NCI-H345 treated with DMSO at 0.1 percent for 48 hours (cell line): ENCODE measurements around the gene PHLPP1.
"Not testable (repeated sequence)": the region's sequence is repeated elsewhere in the genome, so short reads cannot be mapped to it uniquely, and the experiment has no call there.

ENCODE experiments used
- DNase-seq: peaks from one replicate; lab custom pipeline; 2025; ENCODE audit not compliant: unreplicated experiment; lab: John Stamatoyannopoulos, UW

Gene PHLPP1

DNA sequence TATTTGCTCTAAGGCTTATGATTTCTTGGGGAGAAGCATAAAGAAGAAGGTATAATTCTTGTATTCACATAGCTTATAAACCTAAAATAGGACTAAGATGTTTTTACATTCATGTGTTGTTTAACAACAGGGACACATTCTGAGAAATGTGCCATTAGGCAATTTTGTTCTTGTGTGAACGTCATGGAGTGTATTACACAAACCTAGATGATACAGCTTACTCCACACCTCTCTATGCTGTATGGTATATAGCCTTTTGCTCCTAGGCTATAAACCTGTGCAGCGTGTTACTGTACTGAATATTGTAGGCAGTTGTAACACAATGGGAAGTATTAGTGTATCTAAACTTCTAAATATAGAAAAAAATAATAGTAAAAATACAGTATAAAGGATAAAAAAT, 92.1 kb downstream of the PHLPP1 start:
- DNase-seq, result no peak

DNA sequence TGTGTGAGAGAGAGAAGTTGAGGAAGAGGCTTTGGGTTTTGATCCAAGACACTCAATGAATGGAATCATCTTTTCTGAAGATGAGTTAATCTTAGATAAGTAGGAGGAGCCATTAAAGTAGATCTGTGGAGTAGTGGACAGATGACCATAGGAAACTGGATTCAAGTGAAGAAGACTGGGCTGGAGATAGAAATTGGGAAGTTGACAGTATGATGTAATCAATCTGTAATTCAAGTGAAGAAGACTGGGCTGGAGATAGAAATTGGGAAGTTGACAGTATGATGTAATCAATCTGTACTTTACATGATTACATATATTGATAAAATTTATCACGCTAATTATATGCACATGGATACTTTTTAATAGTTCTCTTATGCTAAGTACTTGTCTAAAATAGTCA, 92.8 kb downstream of the PHLPP1 start:
- no peak for DNase-seq

DNA sequence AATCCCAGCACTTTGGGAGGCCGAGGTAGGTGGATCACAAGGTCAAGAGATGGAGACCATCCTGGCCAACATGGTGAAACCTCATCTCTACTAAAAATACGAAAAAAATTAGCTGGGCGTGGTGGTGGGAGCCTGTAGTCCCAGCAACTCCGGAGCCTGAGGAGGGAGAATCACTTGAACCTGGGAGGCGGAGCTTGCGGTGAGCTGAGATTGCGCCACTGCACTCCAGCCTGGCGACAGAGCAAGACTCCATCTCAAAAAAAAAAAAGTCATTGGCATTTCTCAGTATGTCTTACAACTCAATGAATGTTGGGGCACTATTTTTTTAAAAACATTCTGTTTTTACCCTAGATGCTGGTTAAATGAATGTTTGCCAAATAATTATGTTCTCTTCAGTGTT, 94.1 kb downstream of the PHLPP1 start:
- DNase-seq, result not testable (repeated sequence)

DNA sequence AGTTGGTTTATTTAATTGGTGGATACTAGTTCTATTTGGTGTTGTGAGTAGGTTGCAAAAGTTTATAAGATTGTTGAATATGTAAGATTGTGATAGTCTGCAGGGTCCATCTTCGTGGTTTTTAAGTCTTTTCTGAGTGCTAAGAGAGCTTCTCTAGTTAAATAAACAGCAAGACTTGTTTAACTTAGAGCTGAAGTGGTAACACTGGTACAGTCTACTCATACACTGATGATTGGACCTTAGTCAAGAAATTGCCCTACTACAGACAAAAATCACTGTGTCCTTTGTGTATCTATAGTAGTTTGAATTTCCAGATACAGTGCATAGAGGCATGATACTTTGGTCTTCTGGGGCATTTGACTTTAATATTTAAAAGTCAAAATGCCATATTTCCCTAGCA, 94.6 kb downstream of the PHLPP1 start:
- DNase-seq, result no peak

DNA sequence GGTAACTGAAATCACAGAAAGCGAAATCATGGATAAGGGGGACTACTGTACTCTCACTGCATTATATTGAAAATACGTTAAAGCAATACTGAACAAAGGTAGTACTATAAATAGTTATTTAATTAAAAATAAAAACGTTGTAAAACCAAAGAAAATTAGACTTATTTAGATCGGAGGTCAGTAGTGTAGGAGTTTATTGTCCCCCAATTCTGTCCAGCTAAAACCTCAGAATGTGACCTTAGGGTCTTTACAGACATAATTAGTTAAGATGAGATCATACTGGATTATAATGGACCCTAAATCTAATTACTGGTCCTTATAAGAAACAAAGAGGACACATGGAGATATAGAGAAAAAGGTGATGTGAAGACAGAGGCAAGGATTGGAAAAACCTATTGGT, 95.3 kb downstream of the PHLPP1 start:
- no peak for DNase-seq

DNA sequence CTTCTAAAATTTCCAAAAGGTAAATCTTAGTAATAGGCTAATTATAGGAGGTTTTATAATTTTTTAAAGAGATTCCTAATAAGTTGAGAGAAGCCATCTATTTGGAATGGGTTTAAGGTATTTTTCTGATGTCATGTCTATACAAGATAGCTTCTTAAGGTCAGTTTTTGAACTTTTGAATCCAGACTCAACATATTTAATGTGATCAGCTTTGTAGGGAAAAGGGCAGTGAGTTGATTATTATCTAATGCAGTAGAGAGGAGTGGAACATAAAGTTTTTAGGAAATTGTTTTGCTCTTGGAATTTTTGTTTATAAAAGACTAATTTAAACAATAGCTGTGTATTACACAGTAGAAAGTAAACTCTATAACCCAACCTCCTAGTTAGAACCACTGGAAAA, 96.3 kb downstream of the PHLPP1 start:
- DNase-seq, result no peak

DNA sequence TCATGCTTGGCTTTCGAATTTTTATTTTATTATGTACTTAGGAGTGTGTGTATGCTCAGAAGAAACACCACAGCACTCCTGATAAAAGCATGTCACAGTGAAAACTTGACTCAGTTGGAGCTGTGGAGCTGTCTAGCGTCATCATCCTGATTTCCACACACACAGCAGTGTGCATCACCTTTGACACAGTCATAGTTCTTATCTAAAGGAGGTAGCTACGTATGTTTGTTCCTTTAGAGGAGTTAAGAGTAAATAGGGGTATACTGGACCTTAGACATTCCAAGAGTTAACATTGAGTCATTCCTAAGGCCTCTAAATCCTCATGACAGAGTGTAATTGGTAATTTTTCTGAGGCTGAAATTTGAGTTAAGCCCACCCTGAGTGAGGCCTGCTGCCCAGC, 96.9 kb downstream of the PHLPP1 start:
- no peak for DNase-seq

DNA sequence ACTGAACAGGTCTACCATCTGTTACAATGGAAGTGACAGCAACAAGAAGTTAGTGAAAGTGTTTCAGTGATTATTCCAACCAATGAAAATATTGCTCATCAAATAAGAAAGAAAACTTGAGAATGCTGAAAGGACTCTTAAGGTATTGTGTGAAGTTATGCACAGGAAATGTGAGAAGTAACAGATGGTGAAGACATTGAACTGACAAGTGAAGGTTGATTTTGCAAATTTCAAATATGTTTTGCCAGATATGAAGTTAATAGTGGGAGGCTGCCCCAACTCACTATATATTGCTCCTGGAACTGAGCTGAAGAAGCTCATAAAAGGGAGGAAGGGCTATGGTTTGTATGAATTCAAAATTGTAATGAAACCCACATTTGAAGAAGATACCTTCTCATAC, 97.5 kb downstream of the PHLPP1 start:
- DNase-seq, result no peak

DNA sequence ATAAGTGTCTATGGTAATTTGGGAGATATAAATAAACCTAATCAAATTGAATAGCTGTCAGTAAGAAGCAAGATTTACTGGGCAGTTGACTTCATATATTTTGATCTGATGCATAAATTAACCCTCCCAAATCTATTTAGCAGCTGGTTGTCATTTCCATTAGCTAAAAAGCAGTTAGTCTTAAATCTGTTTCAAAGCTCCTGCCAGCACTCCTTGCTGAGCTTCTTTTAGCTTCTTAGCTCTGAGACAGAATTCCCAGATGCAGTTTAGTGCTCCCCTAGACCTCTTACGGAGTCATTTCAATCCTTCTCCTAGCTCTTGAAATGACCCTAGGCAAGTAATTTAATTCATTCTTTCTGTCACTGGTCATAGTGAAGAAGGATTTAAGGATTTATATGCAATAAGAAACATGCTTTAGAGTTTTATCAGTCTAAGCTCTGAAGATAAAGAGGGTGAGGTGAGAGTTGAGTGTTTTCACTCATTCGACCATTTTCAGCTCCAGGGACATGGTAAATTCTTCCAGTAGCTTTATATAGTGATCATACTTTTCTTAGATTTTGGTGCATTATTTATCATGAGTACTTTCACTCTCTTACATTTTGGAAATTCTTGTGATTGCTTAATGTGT, 98.9 kb downstream of the PHLPP1 start:
- DNase-seq, result no peak

DNA sequence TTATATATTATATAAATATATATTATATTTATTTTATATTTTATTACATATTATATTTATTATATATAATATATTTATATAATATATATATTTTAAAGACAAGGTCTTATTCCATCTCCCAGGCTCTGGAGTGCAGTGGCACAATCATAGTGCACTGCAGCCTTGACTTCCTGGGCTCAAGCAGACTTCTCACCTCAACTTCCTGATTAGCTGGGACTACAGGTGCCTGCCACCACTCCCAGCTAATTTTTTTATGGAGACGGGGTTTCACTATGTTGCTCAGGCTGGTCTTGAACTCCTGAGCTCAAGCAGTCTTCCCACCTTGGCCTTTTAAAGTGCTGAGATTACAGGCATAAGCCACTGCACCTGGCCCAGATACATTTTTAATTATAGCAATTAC, 110.0 kb downstream of the PHLPP1 start:
- no peak for DNase-seq

DNA sequence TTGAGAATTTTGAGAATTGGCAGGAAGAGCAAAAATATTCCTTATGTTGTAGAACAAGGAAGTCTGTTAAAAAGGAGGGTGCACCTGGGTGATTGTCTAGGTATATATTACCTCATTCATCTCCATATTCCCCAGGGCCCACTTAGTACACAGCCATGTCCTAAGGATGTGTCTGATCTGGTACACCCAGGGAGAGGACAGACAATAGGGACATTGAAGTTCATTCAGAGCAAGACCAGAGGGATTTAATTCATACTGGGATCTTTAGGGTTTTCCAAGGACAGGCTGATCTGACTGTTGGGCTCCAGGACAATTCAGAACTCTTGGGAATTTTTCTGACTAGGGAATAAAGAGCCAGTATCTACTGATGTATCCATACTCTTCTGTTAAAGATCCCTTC, 112.1 kb downstream of the PHLPP1 start:
- DNase-seq, result peak; percentile 36

DNA sequence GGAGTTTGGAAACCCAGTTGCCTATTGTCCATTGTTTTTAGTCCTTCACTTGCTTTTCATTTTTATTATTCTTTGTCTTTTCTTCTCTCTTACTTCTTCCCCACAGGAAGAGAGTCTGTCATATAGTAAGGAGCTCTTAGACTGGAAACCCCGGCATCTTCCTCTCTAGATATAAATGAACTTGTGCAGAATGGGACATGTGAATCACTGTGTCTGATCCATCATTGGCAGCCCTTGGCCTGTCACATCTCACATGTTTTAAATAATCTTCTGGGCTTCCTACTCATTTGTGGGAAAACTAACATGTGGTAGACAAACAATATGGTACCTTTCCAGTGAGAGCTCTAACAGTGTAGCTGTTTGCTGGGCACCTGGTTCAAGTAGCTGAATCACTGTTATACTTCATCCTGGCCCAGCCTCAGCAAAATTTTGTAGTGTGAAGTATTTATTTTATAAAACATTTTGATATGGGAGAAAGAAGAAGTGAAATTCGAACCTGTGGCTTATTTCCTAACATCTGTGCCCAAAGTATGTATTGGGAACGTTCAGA, 112.8 kb downstream of the PHLPP1 start:
- DNase-seq, result no peak

DNA sequence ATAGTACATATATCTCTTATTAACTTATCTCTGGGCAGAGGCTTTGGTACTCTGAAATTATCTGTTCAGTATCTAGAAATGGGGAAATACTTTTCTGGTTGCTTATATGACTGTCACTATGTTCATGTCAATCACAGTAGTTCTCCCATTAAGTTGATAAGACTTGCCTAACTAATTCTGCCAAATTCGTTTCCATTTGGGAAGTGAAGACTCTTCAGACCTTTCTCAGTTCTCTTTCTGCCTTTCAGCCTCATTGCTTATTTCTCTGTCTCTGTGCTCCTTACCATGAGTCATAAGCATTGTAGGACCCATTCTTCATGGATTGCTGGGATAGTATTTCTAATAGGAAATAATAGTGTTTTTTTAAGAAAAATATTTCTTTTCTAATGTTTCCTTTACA, 113.5 kb downstream of the PHLPP1 start:
- DNase-seq, result no peak

DNA sequence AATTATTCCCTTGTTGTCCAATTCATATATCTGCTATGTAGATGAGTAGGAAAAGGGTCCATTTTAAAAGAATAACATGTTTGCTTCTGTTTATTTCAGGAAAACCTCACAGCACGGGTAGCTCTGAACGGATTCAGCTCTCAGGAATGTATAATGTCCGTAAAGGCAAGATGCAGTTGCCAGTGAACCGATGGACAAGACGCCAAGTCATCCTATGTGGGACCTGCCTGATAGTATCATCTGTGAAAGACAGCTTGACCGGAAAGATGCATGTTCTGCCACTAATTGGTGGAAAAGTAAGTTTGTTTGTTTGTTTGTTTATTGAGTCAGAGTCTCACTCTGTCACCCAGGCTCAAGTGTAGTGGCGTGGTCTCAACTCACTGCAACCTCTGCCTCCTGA, 114.6 kb downstream of the PHLPP1 start:
- DNase-seq, result no peak

DNA sequence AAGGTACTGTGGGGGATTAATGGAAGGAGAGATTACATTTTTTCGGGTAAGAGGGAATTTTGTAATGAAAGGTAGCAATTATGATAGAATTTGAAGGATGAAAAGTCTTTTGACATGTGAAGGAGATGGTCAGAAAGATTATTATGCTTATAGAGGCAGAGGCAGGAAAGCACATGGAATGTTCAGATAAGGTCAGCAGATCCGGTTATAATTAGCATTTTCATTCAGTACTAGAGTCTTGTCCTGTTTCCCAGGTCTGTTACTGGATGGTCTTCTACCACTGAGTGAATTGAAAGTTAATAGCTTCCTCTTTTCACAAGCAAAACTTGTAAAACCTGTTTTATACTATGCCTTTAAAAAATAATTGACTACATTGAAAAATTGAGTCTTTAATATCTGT, 116.9 kb downstream of the PHLPP1 start:
- no peak for DNase-seq

DNA sequence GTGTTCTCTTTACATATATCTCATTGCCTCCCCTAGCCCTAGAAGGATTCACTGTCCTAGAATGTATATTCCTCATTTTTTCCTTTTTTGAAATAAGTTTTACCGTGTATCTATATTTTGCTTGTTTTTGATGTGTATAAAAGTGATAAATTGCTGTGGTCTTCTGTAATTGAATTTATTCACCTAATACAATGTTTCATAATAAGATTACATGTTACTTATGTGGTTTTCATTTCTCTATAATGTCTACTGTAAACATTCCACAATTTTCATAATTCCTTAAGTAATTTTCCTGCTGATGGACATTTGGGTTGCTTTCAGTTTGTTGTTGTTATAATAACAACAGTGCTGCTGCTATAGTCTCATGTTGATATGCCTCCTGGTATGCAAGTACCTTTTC, 118.2 kb downstream of the PHLPP1 start:
- no peak for DNase-seq

DNA sequence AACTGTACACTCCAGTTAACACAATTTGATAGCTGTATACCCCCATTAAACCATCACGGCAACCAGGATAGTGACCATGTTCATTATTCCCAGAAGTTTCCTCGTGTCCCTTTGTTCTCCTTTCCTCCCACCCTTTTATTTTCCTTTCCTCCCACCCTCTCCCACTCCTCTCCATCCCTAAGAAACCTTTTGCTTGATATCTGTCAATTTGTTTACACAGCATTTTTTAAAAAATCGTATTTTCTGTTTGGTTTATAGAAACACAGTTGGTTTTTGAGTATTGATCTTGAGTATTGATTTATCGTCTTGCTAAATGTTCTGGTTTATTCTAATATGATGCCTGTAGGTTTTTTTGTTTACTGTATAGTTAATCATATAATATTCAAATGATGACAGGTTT, 119.4 kb downstream of the PHLPP1 start:
- DNase-seq, result no peak

DNA sequence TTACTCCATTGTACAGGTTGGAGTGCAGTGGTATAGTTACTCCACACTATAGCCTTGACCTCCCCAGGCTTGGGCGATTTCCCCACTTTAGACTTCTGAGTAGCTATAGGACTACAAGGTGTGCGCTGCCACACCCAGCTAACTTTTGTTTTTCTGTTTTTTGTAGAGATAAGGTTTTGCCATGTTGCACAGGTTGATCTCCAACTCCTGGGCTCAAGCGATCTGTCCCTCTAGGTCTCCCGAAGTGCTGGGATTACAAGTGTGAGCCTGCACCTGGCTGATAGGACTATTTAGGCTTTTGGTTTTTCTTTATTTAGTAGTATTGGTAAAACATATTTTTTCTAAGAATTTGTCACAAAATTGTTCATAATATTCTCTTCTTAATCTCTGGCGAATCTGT, 121.7 kb downstream of the PHLPP1 start:
- DNase-seq, result no peak

DNA sequence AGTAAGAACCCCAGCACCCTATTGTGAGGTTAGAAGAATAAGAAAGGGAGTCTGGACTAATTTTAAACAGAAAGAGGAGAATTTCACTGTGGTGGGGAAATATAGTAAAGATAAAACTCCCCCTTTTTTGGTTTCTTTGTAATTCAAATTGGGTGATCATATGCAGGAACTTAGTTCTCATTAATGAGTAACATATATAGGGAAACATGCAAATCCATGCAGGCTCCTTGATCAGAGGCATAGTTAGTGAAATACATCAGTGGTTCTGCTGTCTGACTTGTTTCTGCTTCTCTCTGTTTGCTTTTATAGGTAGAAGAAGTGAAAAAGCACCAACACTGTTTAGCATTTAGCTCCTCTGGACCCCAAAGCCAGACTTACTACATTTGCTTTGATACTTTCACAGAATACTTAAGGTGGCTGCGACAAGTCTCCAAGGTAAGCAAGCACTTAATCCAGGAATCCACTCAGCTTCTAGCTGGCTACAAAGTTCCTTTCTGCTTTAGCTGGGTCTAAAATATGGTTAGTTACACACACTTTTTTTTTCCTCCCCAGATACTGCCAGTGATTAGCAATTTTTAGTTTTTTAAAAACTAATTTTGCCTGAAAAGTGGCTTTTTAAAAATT, 123.2 kb downstream of the PHLPP1 start:
- DNase-seq, result no peak

DNA sequence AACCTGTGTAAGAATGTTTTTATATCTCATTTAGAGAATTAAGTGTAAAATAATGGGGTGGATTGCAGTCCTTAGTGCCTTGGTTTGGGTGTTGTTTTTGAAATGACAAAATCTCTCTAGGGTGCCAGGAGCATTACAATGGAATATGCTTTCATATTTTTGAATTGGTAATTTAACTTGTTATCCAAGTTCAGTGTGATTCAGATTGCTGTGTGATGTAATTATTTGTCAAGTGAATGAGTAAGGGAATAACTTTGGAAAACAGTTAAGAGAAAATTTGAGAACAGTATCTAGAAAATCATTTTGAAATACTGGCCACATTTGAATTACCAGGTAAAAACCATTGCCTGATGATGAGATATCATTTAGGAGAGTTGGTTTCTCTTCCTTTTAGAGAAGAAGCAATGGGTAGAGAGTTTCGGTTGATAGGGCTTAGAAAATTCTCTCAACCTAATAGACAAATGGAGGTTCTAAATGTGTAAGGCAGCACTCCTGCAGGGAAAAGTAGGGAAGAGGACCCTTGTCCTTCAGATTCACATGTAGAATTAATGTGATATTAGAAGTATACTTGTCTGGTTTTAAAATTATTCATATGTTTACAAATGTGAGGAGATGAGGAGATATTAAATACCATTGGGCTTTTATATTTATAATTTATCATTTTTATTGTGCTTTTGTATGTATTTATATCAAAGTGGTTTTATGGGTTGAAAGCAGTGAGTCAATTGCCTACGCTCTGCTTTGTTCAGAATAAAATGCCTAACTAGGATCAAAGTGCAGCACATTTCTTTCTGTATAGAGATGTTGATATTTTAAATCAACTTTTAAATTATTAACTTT, 124.8 kb downstream of the PHLPP1 start:
- no peak for DNase-seq

DNA sequence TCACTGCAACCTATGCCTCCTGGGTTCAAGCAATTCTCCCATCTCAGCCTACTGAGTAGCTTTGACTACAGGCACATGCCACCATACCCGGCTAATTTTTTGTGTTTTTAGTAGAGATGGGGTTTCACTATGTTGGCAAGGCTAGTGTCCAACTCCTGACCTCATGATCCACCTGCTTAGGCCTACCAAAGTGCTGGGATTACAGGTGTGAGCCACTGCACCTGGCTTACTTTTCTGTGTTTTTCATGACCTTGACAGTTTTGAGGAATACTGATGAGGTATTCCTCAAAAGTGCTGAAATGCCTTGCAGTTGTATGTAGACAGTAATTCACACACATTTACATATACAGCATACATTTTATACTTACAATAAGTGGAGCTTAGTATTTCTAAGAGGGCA, 126.1 kb downstream of the PHLPP1 start:
- no peak for DNase-seq

DNA sequence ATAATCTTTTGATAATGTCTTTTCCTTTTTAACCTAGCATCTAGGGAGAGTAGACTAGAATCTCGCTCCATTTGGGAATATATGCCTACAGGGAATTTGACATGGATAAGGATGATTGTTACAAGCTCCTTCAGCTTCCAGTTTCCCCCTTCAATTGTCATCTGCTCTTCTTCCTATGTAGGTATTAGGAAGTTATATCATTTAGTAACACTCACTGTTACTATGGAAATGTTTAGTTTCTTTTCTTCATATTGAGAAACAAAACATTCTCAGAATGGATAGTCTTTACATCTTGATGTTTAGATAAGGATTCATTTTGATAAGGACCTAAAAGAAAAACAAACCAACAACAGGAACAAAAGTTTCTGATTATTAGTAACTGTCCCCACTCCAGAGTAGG, 127.6 kb downstream of the PHLPP1 start:
- no peak for DNase-seq
